GM19397 (cell line): Measurements from ENCODE around the gene ABLIM3.
"Not testable (repeated sequence)": the region's sequence is repeated elsewhere in the genome, so short reads cannot be mapped to it uniquely, and the experiment has no call there.

Source experiments
- ATAC-seq: cut with Tn5 transposase; IDR thresholded peaks from one replicate; pipeline ENCODE4 v1.9.1; 2021; ENCODE audit warnings: mild to moderate bottlenecking, moderate library complexity; ENCODE audit not compliant: unreplicated experiment

The ABLIM3 gene

DNA sequence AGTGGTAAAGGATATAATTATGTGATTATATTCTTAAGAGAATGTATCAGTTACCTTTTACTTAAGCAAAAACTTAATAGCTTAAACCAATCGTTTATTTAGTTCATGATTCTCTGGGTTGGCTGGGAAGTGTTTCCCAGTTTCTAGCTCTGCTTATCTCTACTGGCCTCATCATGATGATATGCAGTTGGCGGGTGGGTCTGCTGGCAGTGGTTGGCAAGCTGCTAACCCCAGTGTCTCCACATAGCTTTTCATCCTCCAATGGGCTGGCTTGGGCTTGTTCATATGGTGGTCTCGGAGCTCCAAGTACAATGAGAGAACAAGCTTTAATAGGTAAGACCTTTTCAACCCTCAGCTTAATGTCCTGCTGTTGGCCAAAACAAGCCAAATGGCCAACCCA lies 43.8 kb downstream of the ABLIM3 start:
- ATAC-seq, result no peak

GRCh38 chr5:149186506-149186905 lies 45.2 kb downstream of the ABLIM3 start:
- ATAC-seq, result no peak

DNA sequence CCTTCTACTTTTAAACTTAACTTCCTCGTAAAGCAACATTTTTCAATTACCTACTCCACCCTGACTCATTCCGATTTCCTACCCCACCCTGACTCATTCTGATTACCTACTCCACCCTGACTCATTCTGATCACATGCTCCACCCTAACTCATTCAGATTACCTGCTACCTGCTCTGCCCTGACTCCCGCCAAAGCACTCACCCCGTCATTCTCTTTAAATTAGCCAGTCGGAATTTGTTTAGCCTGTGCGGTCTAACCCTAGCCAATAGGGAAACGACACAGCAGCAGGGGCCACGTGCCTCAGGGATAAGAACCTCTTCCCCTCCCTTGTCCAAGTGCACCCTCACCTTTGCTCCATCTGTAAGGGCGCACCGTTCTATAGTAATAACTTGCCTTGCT lies 46.3 kb downstream of the ABLIM3 start:
- ATAC-seq, result not testable (repeated sequence)

- ATAC-seq, result no peak
These were observed 47.1 kb downstream of the ABLIM3 start for GRCh38 chr5:149188383-149188782.

GRCh38 chr5:149195337-149195887 lies 54.1 kb downstream of the ABLIM3 start:
- no peak for ATAC-seq

DNA sequence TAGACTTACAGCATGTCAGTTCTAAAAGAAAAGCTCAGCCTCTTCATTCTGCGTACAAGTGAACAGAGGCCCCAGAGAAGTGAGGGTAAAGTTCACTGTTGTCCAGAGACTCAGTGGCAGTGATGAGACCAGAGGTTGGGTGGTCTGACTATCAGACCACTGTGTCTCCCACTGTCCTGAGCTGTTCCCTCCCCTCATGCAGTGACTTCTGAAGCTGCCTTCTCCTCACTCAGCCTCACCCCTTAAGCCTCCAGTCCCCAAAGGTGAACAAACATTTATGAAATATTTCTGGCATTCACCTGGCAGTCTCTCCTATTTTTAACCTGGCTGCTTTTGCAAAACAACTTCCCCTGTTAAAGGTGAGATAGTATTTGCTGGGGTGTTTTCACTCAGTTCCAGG lies 54.7 kb downstream of the ABLIM3 start:
- no peak for ATAC-seq

DNA sequence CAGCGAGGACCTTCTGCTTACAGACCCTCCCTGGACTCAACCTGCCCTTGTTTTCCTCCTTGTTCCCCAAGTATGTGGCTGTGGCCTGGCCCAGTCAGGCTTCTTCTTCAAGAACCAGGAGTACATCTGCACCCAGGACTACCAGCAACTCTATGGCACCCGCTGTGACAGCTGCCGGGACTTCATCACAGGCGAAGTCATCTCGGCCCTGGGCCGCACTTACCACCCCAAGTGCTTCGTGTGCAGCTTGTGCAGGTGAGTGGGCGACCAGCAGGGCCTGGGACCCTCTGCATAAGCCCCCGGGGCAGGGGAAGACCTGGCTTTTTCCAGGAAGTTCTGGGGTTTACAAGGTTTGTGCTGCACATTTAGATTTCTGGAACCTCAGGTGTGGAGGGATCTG lies 56.9 kb downstream of the ABLIM3 start:
- no peak for ATAC-seq

GRCh38 chr5:149200355-149200754 lies 59.1 kb downstream of the ABLIM3 start:
- no peak for ATAC-seq

DNA sequence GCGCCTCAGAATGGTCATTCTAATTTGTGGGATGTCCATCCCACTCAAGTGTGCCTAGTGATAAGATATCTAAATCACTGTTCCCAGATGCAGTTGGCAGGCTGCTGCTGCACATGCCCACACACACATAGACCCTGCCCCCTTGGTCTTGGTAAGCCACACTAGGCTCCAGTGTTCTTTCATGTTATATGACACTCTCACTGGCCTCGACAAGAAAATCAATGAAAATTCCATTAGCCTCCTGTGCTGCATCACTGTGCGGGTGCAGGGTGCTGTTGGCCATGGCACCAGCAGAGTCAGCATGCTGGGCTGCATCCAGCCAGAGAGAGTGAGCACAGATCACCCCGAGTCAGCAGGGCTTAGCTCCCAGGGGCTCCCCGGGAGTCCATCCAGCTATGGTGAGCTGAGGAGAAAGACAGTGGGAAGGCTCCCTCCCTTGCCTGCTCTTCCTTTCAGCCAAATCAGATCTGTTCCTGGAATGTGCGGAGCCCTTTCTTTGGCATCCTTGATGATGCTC lies 59.9 kb downstream of the ABLIM3 start:
- ATAC-seq, result no peak

DNA sequence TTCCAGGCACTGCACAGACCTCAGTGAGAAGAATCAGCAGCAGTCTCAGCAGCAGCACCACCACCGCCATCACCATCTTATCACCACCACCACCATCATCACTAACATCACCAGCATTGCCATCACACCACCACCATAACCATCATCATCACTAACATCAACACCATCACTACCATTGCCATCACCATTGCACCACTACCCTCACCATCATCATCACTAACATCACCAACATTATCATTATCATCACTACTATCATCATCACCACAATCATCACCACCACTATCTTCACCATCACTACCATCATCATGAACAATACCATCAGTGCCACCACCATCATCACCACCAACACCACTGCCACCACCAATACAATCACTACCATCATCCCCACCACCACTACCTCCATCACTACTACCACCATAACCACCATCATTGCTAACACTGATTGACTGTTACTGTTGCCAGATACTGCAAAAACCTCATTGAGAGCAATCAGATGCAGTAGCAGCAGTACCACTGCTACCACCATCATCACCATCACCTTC lies 61.7 kb downstream of the ABLIM3 start:
- ATAC-seq, result no peak

GRCh38 chr5:149203921-149204441 lies 62.7 kb downstream of the ABLIM3 start:
- no peak for ATAC-seq

GRCh38 chr5:149205625-149206523 lies 64.6 kb downstream of the ABLIM3 start:
- ATAC-seq, result no peak

GRCh38 chr5:149206524-149207141 lies 65.3 kb downstream of the ABLIM3 start:
- no peak for ATAC-seq

DNA sequence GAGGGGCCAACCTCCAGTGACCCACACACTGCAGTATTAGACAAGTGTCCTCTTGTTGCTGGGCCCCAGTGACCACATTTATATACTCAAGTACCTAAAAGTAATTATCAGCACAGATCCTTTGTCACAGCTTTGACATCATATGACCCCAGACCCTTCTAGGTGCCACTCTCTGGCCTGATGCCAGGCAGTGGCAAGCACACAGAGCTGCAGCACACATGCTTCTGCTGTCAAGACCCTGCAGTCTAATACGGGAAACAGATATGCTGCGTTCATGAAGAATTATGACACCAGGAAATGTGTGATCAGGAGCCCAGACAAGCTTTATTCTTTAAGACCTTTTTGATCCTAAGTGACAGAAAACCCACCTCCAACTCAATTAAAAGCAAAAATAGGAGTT lies 66.5 kb downstream of the ABLIM3 start:
- no peak for ATAC-seq

DNA sequence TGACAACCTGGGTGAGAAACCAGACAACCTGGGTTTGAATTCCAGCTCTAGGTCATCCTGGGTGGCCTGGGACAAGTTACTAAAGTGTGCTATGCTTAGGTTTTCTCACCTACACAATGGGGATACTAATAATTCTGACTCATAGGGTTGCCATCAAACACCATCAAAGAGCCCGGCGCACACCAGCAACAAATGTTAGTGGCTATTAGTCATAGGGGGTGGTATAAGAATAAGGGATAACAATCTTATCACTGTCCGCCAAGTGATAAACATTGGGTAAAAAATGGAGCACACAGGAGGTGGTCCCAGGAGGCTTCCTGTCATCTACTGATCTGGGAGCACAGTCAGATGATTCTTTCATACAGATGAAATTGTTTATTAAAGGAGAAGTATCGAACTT lies 68.9 kb downstream of the ABLIM3 start:
- ATAC-seq, result no peak

GRCh38 chr5:149210968-149211490 lies 69.7 kb downstream of the ABLIM3 start:
- no peak for ATAC-seq

GRCh38 chr5:149211566-149211965 lies 70.3 kb downstream of the ABLIM3 start:
- ATAC-seq, result no peak

DNA sequence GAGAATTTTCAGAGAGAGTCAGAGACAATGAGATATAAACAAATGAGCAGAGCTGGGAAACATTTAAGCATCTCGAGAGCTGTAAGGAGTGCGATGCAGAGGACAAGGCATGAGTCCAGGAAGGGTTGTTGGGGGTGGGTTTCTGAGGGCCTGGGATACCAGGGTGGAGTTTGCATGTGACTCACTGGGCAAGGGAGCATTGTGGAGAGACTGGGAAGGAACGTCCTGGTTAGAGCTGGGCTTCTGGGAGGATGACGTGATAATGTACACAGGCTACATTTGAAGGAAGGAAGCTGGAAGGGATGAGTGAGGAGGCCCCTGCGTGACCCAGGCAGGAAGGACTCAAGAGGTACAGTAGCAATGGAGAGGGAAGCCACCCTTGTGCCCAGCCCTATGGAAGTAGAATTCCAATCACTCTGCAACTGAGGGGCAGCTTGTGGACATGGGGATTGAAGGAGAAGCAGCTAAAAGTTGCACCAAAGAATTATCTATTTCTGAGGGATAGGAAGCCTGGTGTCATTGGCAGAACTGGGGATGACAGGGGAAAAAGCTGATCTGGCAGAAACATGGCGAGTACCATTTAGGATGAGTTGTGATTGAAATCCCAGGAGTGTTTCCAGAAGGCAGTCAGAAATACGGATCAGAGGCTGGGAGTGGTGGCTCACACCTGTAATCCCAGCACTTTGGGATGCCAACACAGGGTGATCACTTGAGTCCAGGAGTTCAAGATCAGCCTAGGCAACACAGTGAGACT lies 71.1 kb downstream of the ABLIM3 start:
- ATAC-seq, result no peak

DNA sequence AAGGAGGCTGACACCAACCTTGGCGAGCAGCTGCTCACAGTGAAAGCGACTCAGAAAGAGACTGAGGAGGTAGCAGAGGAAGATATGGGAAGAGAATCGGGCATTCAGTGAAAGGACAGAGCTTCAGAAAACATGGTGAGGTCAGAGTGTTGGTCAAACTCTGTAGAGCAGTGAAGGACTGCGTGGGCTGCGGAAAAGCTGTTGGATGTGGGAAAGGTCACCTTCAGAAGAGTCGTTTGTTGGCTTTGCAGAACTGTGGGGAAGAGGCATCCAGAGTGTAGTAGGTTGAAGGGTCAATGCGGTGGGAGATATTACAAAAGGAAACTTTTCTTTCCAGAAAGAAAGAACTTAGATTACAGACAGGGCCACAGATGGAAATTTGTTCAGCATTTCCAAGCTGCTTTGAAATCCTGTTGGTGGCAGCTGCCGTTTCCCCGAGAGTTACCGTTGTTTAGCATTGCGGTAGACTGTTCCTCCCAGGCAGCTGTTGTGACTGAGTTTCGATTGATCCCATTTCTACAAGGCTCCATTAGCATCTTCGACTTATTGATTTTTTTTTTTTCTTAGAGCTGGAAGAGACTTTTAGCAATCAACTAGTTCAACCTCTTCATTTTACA lies 72.1 kb downstream of the ABLIM3 start:
- no peak for ATAC-seq
